Chondrocyte (in vitro differentiated cells): ENCODE results near the gene NUDCD2. TPM values are rescaled to one million over a fixed set of nuclear protein-coding genes. Genes with fewer than 3 reads are reported as not detected.

Experiments
- DNase-seq: peaks from one replicate; pipeline ENCODE4 v3.0.0; 2021; ENCODE audit warnings: mixed read lengths, low spot score
- H3K27ac Mint-ChIP-seq: one replicate; pipeline ENCODE4 v1.8.0; 2021; ENCODE audit warnings: mild to moderate bottlenecking, moderate library complexity, mixed read lengths; ENCODE audit not compliant: unreplicated experiment
- H3K27me3 Mint-ChIP-seq: 2 replicates; pipeline ENCODE4 v1.8.0; 2021; ENCODE audit warnings: low read depth, mixed read lengths
- H3K36me3 Mint-ChIP-seq: 2 replicates; pipeline ENCODE4 v1.8.0; 2021; ENCODE audit warnings: low read depth, mixed read lengths
- H3K4me1 Mint-ChIP-seq: 2 replicates; pipeline ENCODE4 v1.8.0; 2021; ENCODE audit warnings: low read depth, mild to moderate bottlenecking, mixed read lengths
- H3K4me3 Mint-ChIP-seq: one replicate; pipeline ENCODE4 v1.8.0; 2021; ENCODE audit warnings: mild to moderate bottlenecking, moderate library complexity, mixed read lengths; ENCODE audit not compliant: unreplicated experiment
- H3K9me3 Mint-ChIP-seq: 2 replicates; pipeline ENCODE4 v1.8.0; 2021; ENCODE audit warnings: low read depth, mixed read lengths
- total RNA-seq: library from RNA; stranded (reverse); gene quantifications from 3 replicates; pipeline ENCODE4 v1.2.1, GENCODE V29; 2021
- TF ChIP-seq, protein P1 (sequence below): fragments of 200-600 bp; sonication (generic); IDR thresholded peaks from 2 replicates; pipeline ENCODE4 v1.5.0; 2021; ENCODE audit warnings: antibody characterized with exemption, mild to moderate bottlenecking, moderate library complexity

NUDCD2 gene
- total RNA-seq, 1 donor from 2014 or later = 27.1 TPM

DNA sequence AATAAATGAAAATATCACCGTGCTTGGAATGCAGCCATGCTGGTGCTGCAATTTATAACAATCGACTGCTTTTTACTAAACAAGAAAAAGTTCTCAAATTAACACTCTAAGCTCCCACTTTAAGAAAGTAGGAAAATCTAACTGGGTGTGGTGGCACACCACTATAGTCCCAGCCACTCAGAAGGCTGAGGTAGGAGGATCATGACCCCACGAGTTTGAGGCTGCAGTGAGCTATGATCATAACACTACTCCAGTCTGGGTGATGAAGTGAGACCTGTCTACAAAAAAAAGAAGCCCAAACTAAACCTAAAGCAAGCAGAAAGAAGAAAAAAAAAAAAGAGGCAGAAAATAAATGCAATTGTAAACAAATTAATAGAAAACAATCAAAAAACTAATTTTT is 12.0 kb downstream of the NUDCD2 start:
- Mint-ChIP-seq H3K27ac (no peak overlapping the region), H3K9me3 (no peaks in the 10 kb centered on the region), H3K27me3 (no peaks in the 10 kb centered on the region), H3K36me3 (peaks cover 27% of the 10 kb centered on the region), H3K4me3 (no peak overlapping the region), H3K4me1 (no peaks in the 10 kb centered on the region)
- TF ChIP-seq, protein P1, sequence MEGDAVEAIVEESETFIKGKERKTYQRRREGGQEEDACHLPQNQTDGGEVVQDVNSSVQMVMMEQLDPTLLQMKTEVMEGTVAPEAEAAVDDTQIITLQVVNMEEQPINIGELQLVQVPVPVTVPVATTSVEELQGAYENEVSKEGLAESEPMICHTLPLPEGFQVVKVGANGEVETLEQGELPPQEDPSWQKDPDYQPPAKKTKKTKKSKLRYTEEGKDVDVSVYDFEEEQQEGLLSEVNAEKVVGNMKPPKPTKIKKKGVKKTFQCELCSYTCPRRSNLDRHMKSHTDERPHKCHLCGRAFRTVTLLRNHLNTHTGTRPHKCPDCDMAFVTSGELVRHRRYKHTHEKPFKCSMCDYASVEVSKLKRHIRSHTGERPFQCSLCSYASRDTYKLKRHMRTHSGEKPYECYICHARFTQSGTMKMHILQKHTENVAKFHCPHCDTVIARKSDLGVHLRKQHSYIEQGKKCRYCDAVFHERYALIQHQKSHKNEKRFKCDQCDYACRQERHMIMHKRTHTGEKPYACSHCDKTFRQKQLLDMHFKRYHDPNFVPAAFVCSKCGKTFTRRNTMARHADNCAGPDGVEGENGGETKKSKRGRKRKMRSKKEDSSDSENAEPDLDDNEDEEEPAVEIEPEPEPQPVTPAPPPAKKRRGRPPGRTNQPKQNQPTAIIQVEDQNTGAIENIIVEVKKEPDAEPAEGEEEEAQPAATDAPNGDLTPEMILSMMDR = no peak
- DNase-seq = no peak

DNA sequence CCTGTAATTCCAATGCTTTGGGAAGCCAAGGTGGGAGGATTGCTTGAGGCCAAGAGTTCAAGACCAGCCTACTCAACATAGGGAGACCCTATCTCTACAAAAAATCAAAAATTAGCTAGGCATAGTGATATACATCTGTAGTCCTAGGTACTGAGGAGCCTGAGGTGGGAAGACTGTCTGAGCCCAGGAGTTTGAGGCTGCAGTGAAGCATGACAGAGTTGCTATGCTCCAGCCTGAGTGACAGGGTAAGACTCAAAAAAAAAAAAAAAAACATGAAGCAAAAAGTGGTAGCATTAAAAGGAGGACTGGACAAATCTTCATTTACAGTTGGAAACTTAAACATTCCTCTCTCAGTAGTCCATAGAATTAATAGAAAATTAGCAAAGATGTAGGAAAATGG is 12.7 kb downstream of the NUDCD2 start:
- Mint-ChIP-seq H3K27ac (peak overlapping the region; percentile 66), H3K36me3 (peaks cover 30% of the 10 kb centered on the region), H3K9me3 (no peaks in the 10 kb centered on the region), H3K27me3 (no peaks in the 10 kb centered on the region), H3K4me3 (no peak overlapping the region), H3K4me1 (no peaks in the 10 kb centered on the region)
- TF ChIP-seq, protein P1 = no peak
- DNase-seq = no peak

DNA sequence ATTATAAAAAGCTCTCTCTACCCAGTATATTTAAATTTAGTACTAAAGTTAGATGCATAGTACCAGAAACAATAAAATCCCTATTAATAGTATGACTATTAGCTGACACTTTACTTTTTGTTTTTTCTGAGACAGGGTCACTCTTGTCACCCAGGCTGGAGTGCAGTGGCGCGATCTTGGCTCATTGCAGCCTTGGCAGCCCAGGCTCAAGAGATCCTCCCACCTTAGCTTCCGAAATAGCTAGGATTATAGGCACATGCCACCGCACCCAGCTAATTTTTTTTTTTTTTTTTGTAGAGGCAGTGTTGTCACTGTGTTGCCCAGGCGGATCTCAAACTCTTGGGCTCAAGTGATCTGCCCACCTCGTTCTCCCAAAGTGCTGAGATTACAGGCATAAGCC is 14.6 kb downstream of the NUDCD2 start:
- Mint-ChIP-seq H3K27me3 (no peaks in the 10 kb centered on the region), H3K4me3 (no peak overlapping the region), H3K9me3 (no peaks in the 10 kb centered on the region), H3K36me3 (peaks cover 37% of the 10 kb centered on the region), H3K27ac (no peak overlapping the region), H3K4me1 (peaks cover 11% of the 10 kb centered on the region)
- TF ChIP-seq, protein P1 = no peak
- no peak for DNase-seq

DNA sequence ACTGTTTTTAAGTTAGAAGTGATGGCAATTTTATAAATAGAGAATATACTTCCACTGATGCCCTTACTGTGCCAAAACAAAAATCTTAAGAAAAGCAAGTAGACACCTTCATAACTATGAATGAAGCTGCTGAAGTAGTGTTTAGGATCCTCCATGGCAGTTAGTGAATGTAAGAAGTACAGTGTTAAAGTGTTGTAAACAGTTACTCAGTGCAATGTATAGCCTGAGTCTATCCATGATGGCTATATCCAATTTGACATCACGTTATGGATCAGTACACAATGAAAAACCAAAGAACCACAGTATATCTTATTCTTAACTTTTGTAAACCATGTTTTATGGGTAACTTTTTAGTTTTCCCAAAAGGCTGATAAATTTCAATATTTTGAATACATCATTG is 15.4 kb downstream of the NUDCD2 start:
- TF ChIP-seq, protein P1 = no peak
- DNase-seq = no peak
- Mint-ChIP-seq H3K36me3 (peaks cover 37% of the 10 kb centered on the region), H3K9me3 (no peaks in the 10 kb centered on the region), H3K27ac (no peak overlapping the region), H3K4me3 (no peak overlapping the region), H3K27me3 (no peaks in the 10 kb centered on the region), H3K4me1 (peaks cover 19% of the 10 kb centered on the region)

DNA sequence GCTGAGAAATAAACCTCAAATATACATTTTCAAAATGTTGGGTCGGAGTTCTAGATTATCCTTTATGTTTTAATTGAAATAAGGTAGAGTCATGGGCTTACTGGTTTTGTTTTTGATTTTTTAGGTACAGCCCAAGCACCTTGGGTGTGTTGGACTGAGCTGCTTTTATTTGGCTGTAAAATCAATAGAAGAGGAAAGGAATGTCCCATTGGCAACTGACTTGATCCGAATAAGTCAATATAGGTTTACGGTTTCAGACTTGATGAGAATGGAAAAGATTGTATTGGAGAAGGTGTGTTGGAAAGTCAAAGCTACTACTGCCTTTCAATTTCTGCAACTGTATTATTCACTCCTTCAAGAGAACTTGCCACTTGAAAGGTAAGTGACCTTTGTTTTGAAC is 18.9 kb downstream of the NUDCD2 start:
- DNase-seq = no peak
- Mint-ChIP-seq H3K9me3 (no peaks in the 10 kb centered on the region), H3K4me3 (no peak overlapping the region), H3K36me3 (peaks cover 18% of the 10 kb centered on the region), H3K27me3 (no peaks in the 10 kb centered on the region), H3K4me1 (peaks cover 43% of the 10 kb centered on the region), H3K27ac (no peak overlapping the region)
- TF ChIP-seq, protein P1 = no peak
